Skeletal muscle tissue (tissue), 4 donors: Measurements from ENCODE around the gene GLP2R. TPM values are rescaled to one million over a fixed set of nuclear protein-coding genes. Genes with fewer than 3 reads are reported as not detected.

Experiments
- H3K27ac ChIP-seq: one replicate; pipeline ENCODE4 v1.7.0; 2013; ENCODE audit warnings: mild to moderate bottlenecking, low read depth, low read length, inconsistent platforms
- H3K27me3 ChIP-seq, 3 donors: one replicate each; pipeline ENCODE4 v1.7.0; 2013; ENCODE audit warnings: low read length in 3 of 3; ENCODE audit not compliant: control insufficient read depth in 3 of 3, insufficient read depth in 3 of 3
- H3K36me3 ChIP-seq, 3 donors: one replicate each; pipeline ENCODE4 v1.7.0; 2013; ENCODE audit warnings: low read length in 3 of 3; ENCODE audit not compliant: control insufficient read depth in 3 of 3, insufficient read depth in 3 of 3
- H3K4me1 ChIP-seq, 3 donors: one replicate each; pipeline ENCODE4 v1.7.0; 2013; ENCODE audit warnings: low read length in 3 of 3, mild to moderate bottlenecking in 3 of 3; ENCODE audit not compliant: control insufficient read depth in 3 of 3, insufficient read depth in 3 of 3
- H3K4me3 ChIP-seq, 3 donors: one replicate each; pipeline ENCODE4 v1.7.0; 2013; ENCODE audit warnings: low read length in 3 of 3
- H3K9ac ChIP-seq, 3 donors: one replicate each; pipeline ENCODE4 v1.7.0; 2013; ENCODE audit warnings: low read length in 3 of 3, mild to moderate bottlenecking in 3 of 3, moderate library complexity in 2 of 3, low read depth in 1 of 3
- H3K9me3 ChIP-seq, 3 donors: one replicate each; pipeline ENCODE4 v1.7.0; 2013; ENCODE audit warnings: low read length in 3 of 3; ENCODE audit not compliant: control insufficient read depth in 3 of 3
- total RNA-seq: library from RNA; depleted of rRNA; stranded (reverse); fragments of >200 nt; gene quantifications from one replicate; pipeline ENCODE4 v1.2.3, GENCODE V29; 2014
- donor health status: Osteomylitis.

The GLP2R gene
- total RNA-seq, 1 donor from 2014 or later = not detected

GRCh38 chr17:9843152-9844010, 17.7 kb downstream of the GLP2R start:
- Histone ChIP-seq H3K27me3 (no peaks in the 10 kb centered on the region), H3K36me3 (no peaks in the 10 kb centered on the region), H3K9me3 (no peaks in the 10 kb centered on the region), H3K4me1 (peaks cover 17 to 28% (median 23%) of the 10 kb centered on the region in 3 donors), H3K4me3 (no peak overlapping the region), H3K9ac (no peak overlapping the region), H3K27ac (no peak overlapping the region)

DNA sequence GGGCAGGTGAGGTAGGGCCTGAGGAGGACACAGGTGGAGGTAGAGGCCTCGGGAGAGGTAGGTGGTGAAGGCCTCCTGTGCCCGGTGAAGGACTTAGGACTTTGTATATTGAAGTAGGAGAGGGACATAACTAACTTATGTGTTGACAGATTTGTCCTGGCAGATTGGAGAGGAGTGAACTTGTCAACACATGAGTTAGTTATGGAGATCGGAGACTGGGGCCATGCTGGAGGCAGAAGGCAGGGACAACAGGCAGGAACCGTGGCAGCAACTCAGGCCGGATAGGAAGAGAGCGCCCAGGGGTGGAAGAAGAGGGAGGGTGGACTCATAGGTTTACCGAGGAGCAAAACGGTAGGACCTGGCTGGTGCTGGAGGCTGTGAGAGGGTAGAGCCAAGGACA, 18.4 kb downstream of the GLP2R start:
- H3K27ac ChIP-seq = no peak overlapping the region
- H3K36me3 ChIP-seq = no peaks in the 10 kb centered on the region
- H3K27me3 ChIP-seq = no peaks in the 10 kb centered on the region
- H3K4me1 ChIP-seq = peaks cover 17 to 28% (median 23%) of the 10 kb centered on the region in 3 donors
- H3K9ac ChIP-seq = no peak overlapping the region
- no peak overlapping the region for H3K4me3 ChIP-seq
- H3K9me3 ChIP-seq = no peaks in the 10 kb centered on the region

- H3K9me3 ChIP-seq = no peaks in the 10 kb centered on the region
- H3K27me3 ChIP-seq = no peaks in the 10 kb centered on the region
- H3K36me3 ChIP-seq = no peaks in the 10 kb centered on the region
- no peak overlapping the region for H3K4me3 ChIP-seq
- no peak overlapping the region for H3K9ac ChIP-seq
- H3K27ac ChIP-seq = no peak overlapping the region
- H3K4me1 ChIP-seq = peaks cover 17 to 28% (median 23%) of the 10 kb centered on the region in 3 donors
Measured at GRCh38 chr17:9845306-9845705, 19.6 kb downstream of the GLP2R start.

DNA sequence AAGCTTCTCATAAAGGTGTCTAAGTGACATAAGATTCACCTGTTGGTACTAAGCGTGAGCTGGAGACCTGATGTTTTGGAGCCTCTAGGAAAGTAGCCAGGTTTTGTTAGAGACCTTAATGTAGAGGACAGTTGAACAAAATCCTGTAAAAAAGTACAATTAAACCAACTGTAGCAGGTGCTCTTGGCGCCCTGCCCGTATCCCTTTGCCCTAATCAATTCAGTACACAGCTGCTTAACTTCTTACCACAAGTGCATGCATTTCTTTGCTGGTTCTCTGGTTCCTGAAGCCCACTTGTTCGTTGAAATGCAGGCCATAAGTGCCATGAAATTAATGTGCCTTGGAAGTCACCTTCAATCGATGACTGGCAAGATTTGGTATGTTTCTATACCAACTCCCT, 24.4 kb downstream of the GLP2R start:
- no peak overlapping the region for H3K9ac ChIP-seq
- no peaks in the 10 kb centered on the region for H3K36me3 ChIP-seq
- no peaks in the 10 kb centered on the region for H3K4me1 ChIP-seq
- H3K9me3 ChIP-seq = peaks cover 0 to 1% (median 0%) of the 10 kb centered on the region in 3 donors
- H3K27me3 ChIP-seq = no peaks in the 10 kb centered on the region
- H3K4me3 ChIP-seq = no peak overlapping the region
- no peak overlapping the region for H3K27ac ChIP-seq

DNA sequence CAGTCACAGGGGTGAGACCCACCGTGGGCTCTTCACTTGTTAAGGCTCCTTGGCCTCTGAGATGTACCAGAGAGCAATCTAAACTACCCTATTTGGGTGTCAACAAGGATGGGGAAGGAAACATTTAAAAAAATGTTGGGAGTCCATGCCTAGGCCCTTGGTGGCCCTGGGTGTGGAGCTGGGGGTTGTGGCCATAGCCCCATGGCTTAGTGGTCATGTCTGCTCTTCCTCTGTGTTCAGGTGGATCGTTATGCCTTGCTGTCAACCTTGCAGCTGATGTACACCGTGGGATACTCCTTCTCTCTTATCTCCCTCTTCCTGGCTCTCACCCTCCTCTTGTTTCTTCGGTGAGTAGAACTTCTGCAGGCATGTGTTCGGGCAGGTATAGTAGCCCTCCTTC, 28.5 kb downstream of the GLP2R start:
- H3K4me3 ChIP-seq = no peak overlapping the region
- no peaks in the 10 kb centered on the region for H3K27me3 ChIP-seq
- no peaks in the 10 kb centered on the region for H3K36me3 ChIP-seq
- H3K9me3 ChIP-seq = peaks cover 0 to 7% (median 0%) of the 10 kb centered on the region in 3 donors
- no peak overlapping the region for H3K9ac ChIP-seq
- H3K4me1 ChIP-seq = no peaks in the 10 kb centered on the region
- H3K27ac ChIP-seq = no peak overlapping the region

GRCh38 chr17:9855036-9855435, 29.3 kb downstream of the GLP2R start:
- H3K4me1 ChIP-seq = no peaks in the 10 kb centered on the region
- peaks cover 0 to 7% (median 0%) of the 10 kb centered on the region in 3 donors for H3K9me3 ChIP-seq
- no peak overlapping the region for H3K9ac ChIP-seq
- no peaks in the 10 kb centered on the region for H3K27me3 ChIP-seq
- H3K36me3 ChIP-seq = no peaks in the 10 kb centered on the region
- H3K4me3 ChIP-seq = no peak overlapping the region
- no peak overlapping the region for H3K27ac ChIP-seq

DNA sequence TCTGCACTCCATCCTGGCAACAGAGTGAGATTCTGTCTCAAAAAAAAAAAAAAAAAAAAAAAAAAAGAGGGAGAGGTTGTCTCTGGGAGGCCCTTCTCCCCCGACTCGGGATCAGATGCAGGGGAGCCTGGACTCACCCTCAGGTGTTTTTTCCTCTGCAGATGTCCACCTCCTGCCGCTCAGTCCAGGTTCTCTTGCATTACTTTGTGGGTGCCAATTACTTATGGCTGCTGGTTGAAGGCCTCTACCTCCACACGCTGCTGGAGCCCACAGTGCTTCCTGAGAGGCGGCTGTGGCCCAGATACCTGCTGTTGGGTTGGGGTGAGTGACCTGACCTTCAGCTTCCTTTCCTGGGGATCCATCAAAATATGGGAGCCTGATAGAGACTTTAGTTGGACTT, 34.1 kb downstream of the GLP2R start:
- Histone ChIP-seq H3K4me3 (no peak overlapping the region), H3K9ac (no peak overlapping the region), H3K27me3 (no peaks in the 10 kb centered on the region), H3K4me1 (no peaks in the 10 kb centered on the region), H3K36me3 (no peaks in the 10 kb centered on the region), H3K27ac (no peak overlapping the region), H3K9me3 (peaks cover 0 to 7% (median 5%) of the 10 kb centered on the region in 3 donors)

DNA sequence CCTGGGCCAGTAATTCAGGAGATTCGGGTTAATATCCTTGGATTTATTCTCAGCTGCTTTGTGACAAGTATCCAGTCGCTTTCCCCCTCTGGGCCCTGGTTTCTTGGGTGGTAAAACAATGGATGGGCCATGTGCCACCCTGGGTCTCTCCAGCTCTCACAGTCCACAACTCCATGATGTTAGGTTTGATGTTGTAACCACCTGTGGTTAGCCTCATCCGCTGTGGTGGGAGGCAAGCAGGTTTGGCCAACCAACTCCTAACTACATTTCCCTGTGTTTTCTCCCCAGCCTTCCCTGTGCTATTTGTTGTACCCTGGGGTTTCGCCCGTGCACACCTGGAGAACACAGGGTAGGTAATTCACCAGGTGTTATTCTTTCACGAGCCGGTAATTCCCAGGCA, 35.1 kb downstream of the GLP2R start:
- H3K4me1 ChIP-seq = no peaks in the 10 kb centered on the region
- H3K36me3 ChIP-seq = no peaks in the 10 kb centered on the region
- H3K9ac ChIP-seq = no peak overlapping the region
- no peak overlapping the region for H3K4me3 ChIP-seq
- peaks cover 0 to 5% (median 4%) of the 10 kb centered on the region in 3 donors for H3K9me3 ChIP-seq
- H3K27ac ChIP-seq = no peak overlapping the region
- H3K27me3 ChIP-seq = no peaks in the 10 kb centered on the region

DNA sequence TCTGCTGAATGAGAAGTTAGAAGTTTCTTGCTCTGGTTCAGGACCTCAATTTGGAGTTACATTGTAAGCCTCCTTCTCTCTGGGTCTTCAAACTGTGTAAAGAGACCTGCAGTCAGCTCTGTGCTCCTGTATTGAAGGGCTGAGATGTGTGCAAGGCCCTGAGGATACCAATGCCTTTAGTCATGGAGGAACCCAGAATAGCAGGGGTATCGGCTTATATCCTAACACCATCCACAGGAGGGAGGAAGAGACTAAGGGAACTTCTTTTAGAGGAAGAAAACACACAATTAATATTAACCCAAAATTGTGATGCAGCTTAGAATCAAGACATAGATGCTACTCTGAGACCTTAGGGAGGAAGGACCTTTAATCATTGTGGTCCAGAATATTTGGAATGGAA, 36.5 kb downstream of the GLP2R start:
- no peaks in the 10 kb centered on the region for H3K36me3 ChIP-seq
- H3K9ac ChIP-seq = no peak overlapping the region
- H3K4me3 ChIP-seq = no peak overlapping the region
- peaks cover 0 to 5% (median 4%) of the 10 kb centered on the region in 3 donors for H3K9me3 ChIP-seq
- no peaks in the 10 kb centered on the region for H3K4me1 ChIP-seq
- no peak overlapping the region for H3K27ac ChIP-seq
- H3K27me3 ChIP-seq = no peaks in the 10 kb centered on the region

- H3K4me1 ChIP-seq = no peaks in the 10 kb centered on the region
- H3K27me3 ChIP-seq = no peaks in the 10 kb centered on the region
- no peak overlapping the region for H3K9ac ChIP-seq
- H3K36me3 ChIP-seq = no peaks in the 10 kb centered on the region
- no peak overlapping the region for H3K4me3 ChIP-seq
- peaks cover 0 to 5% (median 0%) of the 10 kb centered on the region in 3 donors for H3K9me3 ChIP-seq
- H3K27ac ChIP-seq = no peak overlapping the region
Measured at GRCh38 chr17:9862949-9863348, 37.2 kb downstream of the GLP2R start.
